Stimulated activated CD8-positive, alpha-beta memory T cell treated with anti-CD3 and anti-CD28 coated beads, Interleukin-12 subunit alpha, Interleukin-12 subunit beta, amount 100 ng/mL, for 4 hours (primary cell): ENCODE results near the gene R3HDM1.
"Not testable (repeated sequence)": the region's sequence is repeated elsewhere in the genome, so short reads cannot be mapped to it uniquely, and the experiment has no call there.

Experiments used
- DNase-seq: peaks from one replicate; pipeline ENCODE4 v3.0.0-alpha.2; 2020; ENCODE audit warnings: low read depth

R3HDM1 gene

GRCh38 chr2:135573620-135574019, 42.3 kb downstream of the R3HDM1 start:
- DNase-seq: no peak

- no peak for DNase-seq
Observed at GRCh38 chr2:135581282-135581681, 50.0 kb downstream of the R3HDM1 start.

- no peak for DNase-seq
Observed at GRCh38 chr2:135582383-135582782, 51.1 kb downstream of the R3HDM1 start.

- DNase-seq: no peak
Observed at GRCh38 chr2:135585586-135585985, 54.3 kb downstream of the R3HDM1 start.

- DNase-seq: no peak
Observed at GRCh38 chr2:135586148-135586547, 54.9 kb downstream of the R3HDM1 start.

- no peak for DNase-seq
Observed at GRCh38 chr2:135587958-135588357, 56.7 kb downstream of the R3HDM1 start.

GRCh38 chr2:135590619-135591260, 59.5 kb downstream of the R3HDM1 start:
- DNase-seq: no peak

- no peak for DNase-seq
Observed at GRCh38 chr2:135600915-135601314, 69.6 kb downstream of the R3HDM1 start.

GRCh38 chr2:135603543-135603942, 72.3 kb downstream of the R3HDM1 start:
- no peak for DNase-seq

GRCh38 chr2:135607561-135607960, 76.3 kb downstream of the R3HDM1 start:
- DNase-seq: no peak

GRCh38 chr2:135612319-135612718, 81.0 kb downstream of the R3HDM1 start:
- no peak for DNase-seq

GRCh38 chr2:135615404-135615803, 84.1 kb downstream of the R3HDM1 start:
- DNase-seq: no peak

- no peak for DNase-seq
Observed at GRCh38 chr2:135617501-135618015, 86.3 kb downstream of the R3HDM1 start.

- DNase-seq: no peak
Observed at GRCh38 chr2:135620198-135620597, 88.9 kb downstream of the R3HDM1 start.

- DNase-seq: no peak
Observed at GRCh38 chr2:135629520-135629919, 98.2 kb downstream of the R3HDM1 start.

- DNase-seq: not testable (repeated sequence)
Observed at GRCh38 chr2:135630034-135630433, 98.8 kb downstream of the R3HDM1 start.

- DNase-seq: no peak
Observed at GRCh38 chr2:135630488-135630887, 99.2 kb downstream of the R3HDM1 start.

- DNase-seq: no peak
Observed at GRCh38 chr2:135633582-135633981, 102.3 kb downstream of the R3HDM1 start.

- DNase-seq: no peak
Observed at GRCh38 chr2:135635212-135635835, 104.0 kb downstream of the R3HDM1 start.

- no peak for DNase-seq
Observed at GRCh38 chr2:135636982-135637381, 105.7 kb downstream of the R3HDM1 start.

- no peak for DNase-seq
Observed at GRCh38 chr2:135637456-135638087, 106.3 kb downstream of the R3HDM1 start.

- DNase-seq: no peak
Observed at GRCh38 chr2:135638825-135639224, 107.5 kb downstream of the R3HDM1 start.
